HEK293T (cell line): Measurements from ENCODE around the gene PLCB1.

Experiments
- CTCF ChIA-PET: fragments of 350-600 bp; formaldehyde crosslinking; extraction: SDS; loops from one replicate; lab custom pipeline; 2021; ENCODE audit warnings: antibody characterized with exemption, inconsistent platforms; lab: Yijun Ruan, JAX
- POLR2A ChIA-PET: fragments of 350-600 bp; formaldehyde crosslinking; extraction: SDS; loops from one replicate; lab custom pipeline; 2020; ENCODE audit warnings: antibody characterized with exemption, inconsistent platforms; lab: Yijun Ruan, JAX
- DNase-seq: peaks from one replicate; pipeline ENCODE4 v3.0.0; 2012; ENCODE audit warnings: mixed read lengths; ENCODE audit errors: extremely low spot score
- ARNT ChIP-seq: fragments of 450-650 bp; IDR thresholded peaks from 2 replicates; pipeline ENCODE4 v1.6.1; 2017; ENCODE audit warnings: mild to moderate bottlenecking
- BHLHE40 ChIP-seq: fragments of 450-650 bp; IDR thresholded peaks from 2 replicates; pipeline ENCODE4 v1.6.1; 2016; ENCODE audit warnings: mild to moderate bottlenecking, moderate library complexity, borderline replicate concordance
- CTBP1 ChIP-seq: fragments of 450-650 bp; IDR thresholded peaks from 2 replicates; pipeline ENCODE4 v1.6.1; 2016; ENCODE audit warnings: borderline replicate concordance
- ELF4 ChIP-seq: fragments of 450-650 bp; IDR thresholded peaks from 2 replicates; pipeline ENCODE4 v1.6.1; 2017; ENCODE audit warnings: antibody characterized with exemption
- FOXA1 ChIP-seq: fragments of 450-650 bp; IDR thresholded peaks from 2 replicates; pipeline ENCODE4 v1.6.1; 2016; ENCODE audit warnings: mild to moderate bottlenecking
- FOXK2 ChIP-seq: fragments of 450-650 bp; IDR thresholded peaks from 2 replicates; pipeline ENCODE4 v1.6.1; 2016; ENCODE audit warnings: mild to moderate bottlenecking
- FOXM1 ChIP-seq: fragments of 450-650 bp; IDR thresholded peaks from 2 replicates; pipeline ENCODE4 v1.6.1; 2017; ENCODE audit warnings: mild to moderate bottlenecking, borderline replicate concordance
- HDGF ChIP-seq: fragments of 450-650 bp; IDR thresholded peaks from 2 replicates; pipeline ENCODE4 v1.6.1; 2017; ENCODE audit warnings: antibody characterized with exemption, borderline replicate concordance
- L3MBTL2 ChIP-seq: fragments of 450-650 bp; conservative IDR thresholded peaks from 2 replicates; pipeline ENCODE4 v1.6.1; 2016; ENCODE audit warnings: mild to moderate bottlenecking
- LEF1 ChIP-seq: fragments of 450-650 bp; IDR thresholded peaks from 2 replicates; pipeline ENCODE4 v1.6.1; 2017; ENCODE audit warnings: mild to moderate bottlenecking, borderline replicate concordance
- NFRKB ChIP-seq: fragments of 450-650 bp; IDR thresholded peaks from 2 replicates; pipeline ENCODE4 v1.6.1; 2016; ENCODE audit warnings: mild to moderate bottlenecking, moderate library complexity
- PKNOX1 ChIP-seq: fragments of 450-650 bp; IDR thresholded peaks from 2 replicates; pipeline ENCODE4 v1.6.1; 2016
- SP1 ChIP-seq: fragments of 450-650 bp; IDR thresholded peaks from 2 replicates; pipeline ENCODE4 v1.6.1; 2017
- SUZ12 ChIP-seq: fragments of 450-650 bp; IDR thresholded peaks from 2 replicates; pipeline ENCODE4 v1.6.1; 2016; ENCODE audit warnings: mild to moderate bottlenecking
- TARDBP ChIP-seq: fragments of 450-650 bp; IDR thresholded peaks from 2 replicates; pipeline ENCODE4 v1.6.1; 2016
- ZNF384 ChIP-seq: fragments of 450-650 bp; IDR thresholded peaks from 2 replicates; pipeline ENCODE4 v1.6.1; 2016

Gene PLCB1

GRCh38 chr20:8213831-8214587 is 81.9 kb downstream of the PLCB1 start:
- no peak for DNase-seq
- TF ChIP-seq SP1 (no peak), FOXK2 (no peak), LEF1 (no peak), TARDBP (no peak), FOXM1 (no peak), ARNT (no peak), PKNOX1 (no peak), BHLHE40 (no peak), NFRKB (no peak), CTBP1 (no peak), HDGF (no peak), FOXA1 (no peak), SUZ12 (no peak), ZNF384 (no peak)
- ChIA-PET CTCF (no interaction called here), POLR2A (no interaction called here)

- ChIA-PET CTCF (no interaction called here), POLR2A (no interaction called here)
- TF ChIP-seq SP1 (no peak), BHLHE40 (no peak), FOXA1 (no peak), FOXK2 (no peak), ARNT (no peak), ZNF384 (no peak)
- DNase-seq = no peak
Observed at GRCh38 chr20:8215361-8215781, 83.3 kb downstream of the PLCB1 start.

- ChIA-PET CTCF (interaction anchor here (1.1 kb wide), 1 partner anchor 11 kb away, joined by 3 read pairs; no protein-coding TSS in a partner anchor), POLR2A (no interaction called here)
- no peak for DNase-seq
- TF ChIP-seq ELF4 (no peak), FOXA1 (no peak), BHLHE40 (no peak), CTBP1 (no peak), ARNT (no peak), SP1 (no peak), TARDBP (no peak), SUZ12 (no peak), ZNF384 (no peak), L3MBTL2 (no peak), HDGF (no peak), LEF1 (no peak), NFRKB (no peak), FOXM1 (no peak), PKNOX1 (no peak), FOXK2 (no peak)
Observed at GRCh38 chr20:8216375-8217200, 84.5 kb downstream of the PLCB1 start.

- TF ChIP-seq SP1 = no peak
- no peak for TF ChIP-seq SUZ12
- no peak for TF ChIP-seq FOXM1
- no peak for TF ChIP-seq TARDBP
- no peak for TF ChIP-seq ARNT
- no peak for TF ChIP-seq NFRKB
- TF ChIP-seq HDGF = no peak
- no peak for TF ChIP-seq ELF4
- TF ChIP-seq LEF1 = no peak
- no peak for TF ChIP-seq BHLHE40
- no peak for TF ChIP-seq FOXK2
- no peak for TF ChIP-seq PKNOX1
- TF ChIP-seq CTBP1 = no peak
- DNase-seq = no peak
Observed at GRCh38 chr20:8218861-8219260, 86.8 kb downstream of the PLCB1 start.

GRCh38 chr20:8219403-8219802 is 87.3 kb downstream of the PLCB1 start:
- TF ChIP-seq ARNT = no peak
- TF ChIP-seq SP1 = no peak
- no peak for TF ChIP-seq HDGF
- no peak for TF ChIP-seq NFRKB
- TF ChIP-seq FOXA1 = no peak
- no peak for TF ChIP-seq BHLHE40
- no peak for TF ChIP-seq FOXK2
- no peak for TF ChIP-seq PKNOX1
- no peak for TF ChIP-seq TARDBP
- no peak for TF ChIP-seq FOXM1
- no peak for DNase-seq
- CTCF ChIA-PET = no interaction called here
- POLR2A ChIA-PET = no interaction called here

More at GRCh38 chr20:8218861-8219260, 86.8 kb downstream of the PLCB1 start:
- ChIA-PET CTCF (no interaction called here), POLR2A (no interaction called here)
